ENCODE measurements around the gene CFAP126.
"Not testable (repeated sequence)": the region's sequence is repeated elsewhere in the genome, so short reads cannot be mapped to it uniquely, and the experiment has no call there.

GRCh38 chr1:161413050-161413449 lies 45.4 kb upstream of the CFAP126 start:
- not testable (repeated sequence) for TF ChIP-seq POLR2A, CTCF (IDR thresholded peaks at IDR 0.05)
